ENCODE data around the gene ARHGEF33.

GRCh38 chr2:38975042-38975441 lies 85.4 kb downstream of the ARHGEF33 start:
- TF ChIP-seq REST (IDR thresholded peaks at IDR 0.05; ENCODE audit: low read depth) (no peak), TCF12 (IDR thresholded peaks at IDR 0.05; ENCODE audit: low read depth) (no peak), CREB1 (IDR thresholded peaks at IDR 0.05; ENCODE audit: low read depth) (no peak), CEBPB (IDR thresholded peaks at IDR 0.05) (no peak), EGR1 (IDR thresholded peaks at IDR 0.05) (no peak), EP300 (IDR thresholded peaks at IDR 0.05; ENCODE audit: borderline replicate concordance) (no peak), TAF1 (IDR thresholded peaks at IDR 0.05; ENCODE audit: low read depth) (no peak), MAX (IDR thresholded peaks at IDR 0.05) (no peak), YY1 (IDR thresholded peaks at IDR 0.05; ENCODE audit: low read depth) (no peak), TEAD4 (IDR thresholded peaks at IDR 0.05) (no peak)

Data from Ishikawa (cell line).